ENCODE measurements around the gene ARHGAP6.

Gene ARHGAP6

GRCh38 chrX:11666164-11666563 is 444 bp upstream of the ARHGAP6 start:
- no peak for TF ChIP-seq CTCF (IDR thresholded peaks at IDR 0.05; ENCODE audit: control insufficient read depth, extremely low read depth, insufficient read depth)
- no peak overlapping the region for H3K4me3 ChIP-seq (ENCODE audit: low read depth, low read length)
- no peak for DNase-seq (ENCODE audit: low read depth)

- no peak for TF ChIP-seq CTCF (IDR thresholded peaks at IDR 0.05; ENCODE audit: control insufficient read depth, extremely low read depth, insufficient read depth)
- DNase-seq (ENCODE audit: low read depth): no peak
- no peak overlapping the region for H3K4me3 ChIP-seq (ENCODE audit: low read depth, low read length)
Measured at GRCh38 chrX:11664211-11665167, 1.2 kb downstream of the ARHGAP6 start.

- no peak overlapping the region for H3K4me3 ChIP-seq (ENCODE audit: low read depth, low read length)
- no peak for TF ChIP-seq CTCF (IDR thresholded peaks at IDR 0.05; ENCODE audit: control insufficient read depth, extremely low read depth, insufficient read depth)
- DNase-seq (ENCODE audit: low read depth): no peak
Measured at GRCh38 chrX:11663875-11664210, 1.9 kb downstream of the ARHGAP6 start.

- DNase-seq (ENCODE audit: low read depth): no peak
- no peak for TF ChIP-seq CTCF (IDR thresholded peaks at IDR 0.05; ENCODE audit: control insufficient read depth, extremely low read depth, insufficient read depth)
- H3K4me3 ChIP-seq (ENCODE audit: low read depth, low read length): no peak overlapping the region
Measured at GRCh38 chrX:11655282-11656015, 10.3 kb downstream of the ARHGAP6 start.

- TF ChIP-seq CTCF (IDR thresholded peaks at IDR 0.05; ENCODE audit: control insufficient read depth, extremely low read depth, insufficient read depth): no peak
- H3K4me3 ChIP-seq (ENCODE audit: low read depth, low read length): no peak overlapping the region
- no peak for DNase-seq (ENCODE audit: low read depth)
Measured at GRCh38 chrX:11648705-11649519, 16.8 kb downstream of the ARHGAP6 start.

GRCh38 chrX:11647138-11647537 is 18.6 kb downstream of the ARHGAP6 start:
- DNase-seq (ENCODE audit: low read depth): no peak
- no peak for TF ChIP-seq CTCF (IDR thresholded peaks at IDR 0.05; ENCODE audit: control insufficient read depth, extremely low read depth, insufficient read depth)
- no peak overlapping the region for H3K4me3 ChIP-seq (ENCODE audit: low read depth, low read length)
